Measurements from ENCODE around the gene TNRC18.
"Not testable (repeated sequence)": the region's sequence is repeated elsewhere in the genome, so short reads cannot be mapped to it uniquely, and the experiment has no call there.

TNRC18 gene

GRCh38 chr7:5307221-5308142, 116.2 kb downstream of the TNRC18 start:
- H3K4me3 Mint-ChIP-seq; DNase-seq; ATAC-seq (replicated peaks); H3K4me1 Mint-ChIP-seq (ENCODE audit: low read depth in 2 of 2); H3K27ac Mint-ChIP-seq; H3K27me3 Mint-ChIP-seq; H3K9me3 Mint-ChIP-seq: not testable (repeated sequence)
- H3K36me3 Mint-ChIP-seq (ENCODE audit: insufficient read depth) = peaks cover 29% of the 10 kb centered on the region

GRCh38 chr7:5305050-5305449, 118.6 kb downstream of the TNRC18 start:
- H3K4me1 Mint-ChIP-seq (ENCODE audit: low read depth in 2 of 2); ATAC-seq (replicated peaks); H3K4me3 Mint-ChIP-seq; H3K27ac Mint-ChIP-seq; H3K9me3 Mint-ChIP-seq; H3K27me3 Mint-ChIP-seq; DNase-seq: not testable (repeated sequence)
- peaks cover 24% of the 10 kb centered on the region for H3K36me3 Mint-ChIP-seq (ENCODE audit: insufficient read depth)

GRCh38 chr7:5303591-5304505, 119.8 kb downstream of the TNRC18 start:
- DNase-seq (no peak), ATAC-seq (replicated peaks) (no peak)
- no peaks in the 10 kb centered on the region for H3K27me3 Mint-ChIP-seq
- H3K4me1 Mint-ChIP-seq (ENCODE audit: low read depth in 2 of 2) = peaks cover 0 to 4% of the 10 kb centered on the region in 2 donors
- H3K4me3 Mint-ChIP-seq = no peak overlapping the region
- peaks cover 24% of the 10 kb centered on the region for H3K36me3 Mint-ChIP-seq (ENCODE audit: insufficient read depth)
- H3K9me3 Mint-ChIP-seq = no peaks in the 10 kb centered on the region
- H3K27ac Mint-ChIP-seq = no peak overlapping the region

GRCh38 chr7:5303061-5303460, 120.6 kb downstream of the TNRC18 start:
- Mint-ChIP-seq H3K36me3 (ENCODE audit: insufficient read depth) (peaks cover 20% of the 10 kb centered on the region), H3K9me3 (no peaks in the 10 kb centered on the region), H3K4me1 (ENCODE audit: low read depth in 2 of 2) (peaks cover 0 to 5% of the 10 kb centered on the region in 2 donors), H3K27ac (no peak overlapping the region), H3K27me3 (peaks cover 0 to 5% of the 10 kb centered on the region in 2 donors), H3K4me3 (no peak overlapping the region)
- no peak for DNase-seq
- no peak for ATAC-seq (replicated peaks)

- ATAC-seq (replicated peaks) = no peak
Observed at GRCh38 chr7:5302577-5302976, 121.1 kb downstream of the TNRC18 start.

GRCh38 chr7:5300366-5300765, 123.3 kb downstream of the TNRC18 start:
- Mint-ChIP-seq H3K4me1 (ENCODE audit: low read depth in 2 of 2) (peaks cover 12 to 19% of the 10 kb centered on the region in 2 donors), H3K4me3 (no peak overlapping the region), H3K36me3 (ENCODE audit: insufficient read depth) (peaks cover 4% of the 10 kb centered on the region), H3K9me3 (no peaks in the 10 kb centered on the region), H3K27ac (peak overlapping the region in 1 of 2 donors; percentile 11), H3K27me3 (peaks cover 0 to 7% of the 10 kb centered on the region in 2 donors)
- DNase-seq (no peak), ATAC-seq (replicated peaks) (no peak)

More at GRCh38 chr7:5302577-5302976, 121.1 kb downstream of the TNRC18 start:
- no peak for DNase-seq
- Mint-ChIP-seq H3K27ac (no peak overlapping the region), H3K9me3 (no peaks in the 10 kb centered on the region), H3K36me3 (ENCODE audit: insufficient read depth) (peaks cover 16% of the 10 kb centered on the region), H3K4me1 (ENCODE audit: low read depth in 2 of 2) (peaks cover 0 to 7% of the 10 kb centered on the region in 2 donors), H3K4me3 (no peak overlapping the region), H3K27me3 (peaks cover 0 to 7% of the 10 kb centered on the region in 2 donors)

GRCh38 chr7:5296611-5297226, 126.9 kb downstream of the TNRC18 start:
- peak; percentile 49 to 68 (median 64) for DNase-seq

GRCh38 chr7:5296015-5296610, 127.5 kb downstream of the TNRC18 start:
- Mint-ChIP-seq H3K4me3 (peak overlapping the region; percentile 65 to 75), H3K27me3 (peaks cover 7% of the 10 kb centered on the region in 2 donors), H3K9me3 (peaks cover 0 to 11% of the 10 kb centered on the region in 2 donors), H3K4me1 (ENCODE audit: low read depth in 2 of 2) (peaks cover 12 to 19% of the 10 kb centered on the region in 2 donors), H3K27ac (peak overlapping the region; percentile 32 to 82), H3K36me3 (ENCODE audit: insufficient read depth) (peaks cover 9% of the 10 kb centered on the region)
- ATAC-seq (replicated peaks) = no peak
- no peak for DNase-seq

More at GRCh38 chr7:5296611-5297226, 126.9 kb downstream of the TNRC18 start:
- Mint-ChIP-seq H3K36me3 (ENCODE audit: insufficient read depth) (peaks cover 9% of the 10 kb centered on the region), H3K4me3 (peak overlapping the region; percentile 80 to 86), H3K9me3 (peaks cover 0 to 11% of the 10 kb centered on the region in 2 donors), H3K4me1 (ENCODE audit: low read depth in 2 of 2) (peaks cover 12 to 19% of the 10 kb centered on the region in 2 donors), H3K27ac (peak overlapping the region in 1 of 2 donors; percentile 82), H3K27me3 (peaks cover under 1 to 7% of the 10 kb centered on the region in 2 donors)
- peak; percentile 87 for ATAC-seq (replicated peaks)

GRCh38 chr7:5295039-5296014, 128.3 kb downstream of the TNRC18 start:
- peaks cover 9% of the 10 kb centered on the region for H3K36me3 Mint-ChIP-seq (ENCODE audit: insufficient read depth)
- H3K4me1 Mint-ChIP-seq (ENCODE audit: low read depth in 2 of 2) = peaks cover 12 to 19% of the 10 kb centered on the region in 2 donors
- H3K27ac Mint-ChIP-seq = peak overlapping the region; percentile 32 to 82
- peaks cover 0 to 11% of the 10 kb centered on the region in 2 donors for H3K9me3 Mint-ChIP-seq
- DNase-seq (no peak), ATAC-seq (replicated peaks) (no peak)
- H3K4me3 Mint-ChIP-seq = peak overlapping the region; percentile 65 to 75
- peaks cover 7 to 9% of the 10 kb centered on the region in 2 donors for H3K27me3 Mint-ChIP-seq

GRCh38 chr7:5294169-5294987, 129.3 kb downstream of the TNRC18 start:
- Mint-ChIP-seq H3K4me1 (ENCODE audit: low read depth in 2 of 2) (peaks cover 12 to 19% of the 10 kb centered on the region in 2 donors), H3K36me3 (ENCODE audit: insufficient read depth) (peaks cover 9% of the 10 kb centered on the region), H3K9me3 (peaks cover 0 to 11% of the 10 kb centered on the region in 2 donors), H3K4me3 (peak overlapping the region in 1 of 2 donors; percentile 36), H3K27me3 (peaks cover 7 to 9% of the 10 kb centered on the region in 2 donors), H3K27ac (no peak overlapping the region)
- DNase-seq (no peak), ATAC-seq (replicated peaks) (no peak)

- ATAC-seq (replicated peaks); H3K4me3 Mint-ChIP-seq; H3K36me3 Mint-ChIP-seq (ENCODE audit: insufficient read depth); H3K27ac Mint-ChIP-seq; H3K4me1 Mint-ChIP-seq (ENCODE audit: low read depth in 2 of 2); DNase-seq: not testable (repeated sequence)
- H3K9me3 Mint-ChIP-seq = peaks cover 0 to 11% of the 10 kb centered on the region in 2 donors
- peaks cover 0 to 15% of the 10 kb centered on the region in 2 donors for H3K27me3 Mint-ChIP-seq
Observed at GRCh38 chr7:5291711-5292335, 131.8 kb downstream of the TNRC18 start.

Data from effector memory CD8-positive, alpha-beta T cell (primary cell).